Lung microvascular endothelial cell (primary cell): Measurements from ENCODE around the gene MAT2B. TPM values are rescaled to one million over a fixed set of nuclear protein-coding genes. Genes with fewer than 3 reads are reported as not detected.
"Not testable (repeated sequence)": the region's sequence is repeated elsewhere in the genome, so short reads cannot be mapped to it uniquely, and the experiment has no call there.

Experiments used
- DNase-seq, 2 donors: peaks; one replicate each; pipeline versions ENCODE4 v3.0.0 to v3.0.0-alpha.2; 2010; ENCODE audit warnings: low read depth in 2 of 2
- total RNA-seq: library from RNA; depleted of rRNA; stranded (reverse); fragments of >200 nt; gene quantifications from 2 replicates; pipeline ENCODE4 v1.2.1, GENCODE V29; 2014

The MAT2B gene
- total RNA-seq, 1 donor from 2014 or later: 81.0 TPM

DNA sequence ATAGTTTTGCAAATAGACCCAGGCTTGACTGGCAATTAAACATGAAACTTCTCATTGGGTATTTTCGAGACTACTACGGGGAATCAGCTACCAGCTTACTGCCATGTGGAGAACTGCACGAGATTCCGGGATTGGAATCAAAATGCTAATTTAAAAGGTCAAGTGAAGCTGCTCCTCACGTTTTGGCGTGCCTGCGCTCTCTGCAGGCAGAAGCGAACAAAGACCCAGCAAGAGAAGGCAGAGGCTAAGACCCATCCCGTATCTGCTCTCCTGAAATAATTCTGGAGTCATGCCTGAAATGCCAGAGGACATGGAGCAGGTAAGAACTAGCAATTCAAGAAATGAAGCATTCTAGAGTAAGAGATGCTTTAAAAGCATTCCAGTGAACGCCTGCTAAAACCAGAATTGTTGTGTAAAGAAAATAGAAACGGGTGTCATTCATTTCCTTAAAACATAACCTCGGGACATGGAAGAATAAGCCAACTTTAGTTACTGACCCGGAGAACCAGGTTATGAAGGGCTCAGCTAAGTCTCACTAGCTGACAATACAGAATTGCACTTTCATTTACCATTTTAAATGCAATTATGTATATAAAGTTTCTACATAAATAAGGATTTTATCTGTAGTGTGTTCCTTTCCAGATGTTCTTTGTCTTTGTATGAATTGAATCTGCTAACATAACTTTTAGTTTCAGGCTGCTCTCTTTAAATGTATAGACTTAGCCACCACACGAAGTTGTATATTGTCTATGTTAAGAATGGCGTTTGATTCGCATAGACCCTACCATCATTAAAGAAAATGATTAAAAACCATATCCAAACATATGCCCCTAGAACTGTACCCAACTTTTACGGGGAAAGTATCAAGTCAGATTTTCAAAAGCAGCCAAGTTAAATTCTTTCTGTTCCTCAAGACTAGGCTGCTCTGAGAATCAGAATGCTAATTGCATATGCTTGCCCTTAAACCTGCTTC is 2.0 kb upstream of the MAT2B start:
- peak; percentile 70 to 77 for DNase-seq

- peak; percentile 55 to 65 for DNase-seq
These were observed 1.1 kb upstream of the MAT2B start for GRCh38 chr5:163504079-163504931.

DNA sequence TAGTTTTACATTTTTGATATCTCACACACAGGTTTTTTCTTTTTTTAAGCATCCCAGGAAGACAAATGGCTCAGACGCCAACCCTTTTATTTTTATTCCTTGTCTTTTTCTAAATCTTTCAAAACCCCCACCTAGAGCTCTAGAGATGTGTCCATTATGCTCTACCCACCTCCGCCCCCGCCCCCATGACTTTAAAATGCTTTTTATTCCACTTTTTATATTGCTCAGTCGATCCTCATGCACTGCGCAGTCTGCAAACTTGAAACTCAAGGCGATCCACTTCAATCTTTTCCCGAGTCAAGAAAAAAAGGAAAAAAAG is 411 bp upstream of the MAT2B start:
- DNase-seq: no peak

DNA sequence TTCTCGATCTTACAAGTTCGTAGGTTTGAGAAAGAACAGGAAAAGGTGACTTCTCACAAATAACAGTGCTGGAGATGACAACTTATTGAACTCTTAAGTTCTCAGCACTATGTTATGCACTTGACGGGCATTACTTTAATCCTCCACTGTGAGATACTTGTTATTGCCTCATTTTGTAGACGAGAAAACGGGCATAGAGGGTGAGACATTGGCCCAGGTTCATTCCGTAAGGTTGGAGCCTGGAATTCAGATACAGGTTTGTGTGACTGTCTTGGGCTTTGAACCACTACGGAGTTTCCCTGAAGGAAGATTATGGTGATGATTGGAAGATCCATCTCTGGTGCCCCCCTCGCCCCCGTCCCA is 657 bp downstream of the MAT2B start:
- DNase-seq: no peak

GRCh38 chr5:163506726-163507125 is 1.3 kb downstream of the MAT2B start:
- DNase-seq: peak; percentile 32 to 61

DNA sequence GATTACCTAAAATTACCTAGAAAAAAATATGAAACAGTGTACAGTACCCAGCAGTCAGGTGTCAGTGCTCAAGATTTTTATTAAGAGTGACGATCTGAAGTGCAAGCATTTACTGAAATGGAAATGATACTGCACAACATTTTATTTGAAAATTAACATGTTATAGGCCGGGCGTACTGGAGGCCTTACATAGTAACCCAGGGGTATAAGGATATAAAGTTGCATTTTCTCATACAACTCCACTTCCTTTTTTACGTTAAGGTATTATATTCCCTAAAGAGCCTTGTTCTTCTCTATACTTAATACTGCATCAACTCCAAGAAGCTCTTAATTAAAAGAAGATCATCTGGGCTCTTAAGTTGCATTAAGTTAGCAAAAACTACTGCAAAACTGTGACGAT is 3.3 kb downstream of the MAT2B start:
- no peak for DNase-seq

GRCh38 chr5:163509291-163509951 is 4.0 kb downstream of the MAT2B start:
- peak; percentile 46 to 70 for DNase-seq

- DNase-seq: no peak
These were observed 7.1 kb downstream of the MAT2B start for GRCh38 chr5:163512526-163512925.

- DNase-seq: no peak
These were observed 19.7 kb downstream of the MAT2B start for GRCh38 chr5:163525096-163525495.

- DNase-seq: no peak
These were observed 24.3 kb downstream of the MAT2B start for GRCh38 chr5:163529698-163530097.

DNA sequence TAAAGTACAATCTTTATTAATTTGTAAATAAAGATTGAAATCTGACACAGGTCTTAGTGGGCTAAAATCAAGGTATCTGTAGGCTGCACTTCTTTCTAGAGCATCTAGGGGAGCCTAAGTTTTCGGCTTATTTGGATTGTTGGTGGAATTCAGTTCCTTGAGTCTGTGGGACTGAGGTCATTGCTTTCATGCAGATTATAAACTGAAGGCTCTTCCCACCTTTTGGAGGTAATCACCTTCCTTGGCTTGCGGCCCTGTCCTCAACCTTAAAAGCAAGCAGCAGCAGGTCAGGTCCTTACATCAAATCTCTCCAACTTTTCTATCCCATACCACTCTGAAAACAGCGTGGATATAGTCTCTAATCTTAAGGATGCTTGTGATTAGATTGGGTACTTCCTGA is 25.9 kb downstream of the MAT2B start:
- DNase-seq: no peak

DNA sequence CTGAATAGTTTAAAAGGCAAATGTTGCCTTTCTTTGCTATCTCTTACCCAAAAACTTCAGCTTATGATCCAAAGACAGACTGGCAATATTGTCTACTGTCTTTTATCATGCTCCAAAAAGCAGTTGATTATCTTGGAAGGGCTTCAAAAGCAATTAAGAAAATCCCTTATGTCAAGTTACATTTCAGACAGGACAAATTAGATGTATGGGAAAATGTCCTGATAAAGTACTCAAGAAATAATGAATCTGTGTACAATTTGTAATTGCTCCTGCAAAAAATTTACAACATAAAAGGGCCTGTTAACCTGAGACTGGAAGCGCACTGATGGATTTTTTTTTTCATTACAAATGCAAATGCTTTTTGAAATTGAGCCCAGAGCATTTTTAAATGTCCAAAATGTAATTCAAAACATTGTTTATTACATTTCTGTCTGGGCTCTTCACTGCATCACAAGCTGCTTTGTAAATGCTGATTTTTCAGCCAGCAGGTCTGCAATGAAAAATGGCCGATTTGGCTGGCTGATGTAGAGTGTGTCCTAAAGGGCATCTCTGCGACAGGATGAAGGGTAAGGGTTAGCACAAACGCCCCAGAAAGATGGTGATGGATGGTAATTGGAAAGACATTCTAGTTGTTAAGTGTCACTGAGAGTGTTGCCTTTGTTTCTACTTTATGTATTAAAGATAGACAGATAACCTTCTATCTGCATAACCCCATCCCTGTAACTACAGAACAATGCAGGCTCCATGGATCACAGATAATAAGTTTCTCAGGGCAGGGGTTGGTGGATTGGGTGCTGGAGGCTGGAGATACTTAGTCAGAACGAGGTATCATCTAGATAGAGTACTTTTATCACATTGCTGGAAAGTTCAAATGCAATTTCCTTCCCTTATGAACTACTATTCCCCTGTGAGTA is 27.0 kb downstream of the MAT2B start:
- DNase-seq: no peak

DNA sequence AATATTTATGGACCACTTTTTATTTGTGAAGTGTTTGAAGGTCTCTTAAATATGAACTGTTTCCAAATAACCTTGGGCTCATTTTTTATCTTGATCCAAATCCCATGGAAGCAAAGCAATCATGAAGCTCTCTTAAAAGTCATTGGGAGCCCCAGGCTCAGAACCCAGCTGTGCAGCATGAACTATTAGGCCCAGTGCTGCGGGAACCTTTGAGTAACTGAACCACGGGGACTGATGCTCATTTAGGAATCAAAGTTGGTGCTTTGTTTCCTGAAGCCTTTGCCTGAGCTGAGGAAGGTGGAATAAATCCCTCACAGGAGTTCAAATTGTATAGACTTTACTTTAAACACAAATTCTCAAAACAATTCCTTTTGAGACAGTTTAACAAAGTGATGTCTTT is 27.8 kb downstream of the MAT2B start:
- DNase-seq: no peak

DNA sequence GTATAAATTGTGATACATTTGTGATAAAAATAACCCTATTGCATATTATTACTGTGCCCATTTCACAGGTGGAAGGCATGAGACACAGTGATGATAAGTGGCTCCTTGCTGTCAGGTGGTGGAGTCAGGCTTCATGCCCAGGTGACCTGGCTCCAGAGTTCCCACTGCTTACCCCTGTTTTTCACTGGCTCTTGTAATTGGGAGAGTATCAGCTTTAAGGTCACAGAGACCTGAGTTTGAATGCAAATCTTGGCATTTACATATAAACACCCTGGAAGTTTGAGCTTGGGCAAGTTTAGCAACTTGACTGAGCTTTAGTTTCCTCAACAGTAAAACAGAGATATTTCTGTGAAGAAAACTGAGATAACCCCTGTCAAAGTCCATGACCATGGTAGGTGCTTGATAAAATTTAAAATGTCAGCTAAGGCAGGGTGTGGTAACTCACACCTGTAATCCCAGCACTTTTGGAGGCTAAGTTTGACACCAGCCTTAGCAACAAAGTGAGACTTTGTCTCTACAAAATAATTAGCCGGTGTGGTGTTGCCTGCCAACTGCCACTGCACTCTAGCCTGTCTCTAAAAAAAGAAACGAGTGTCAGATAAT is 29.2 kb downstream of the MAT2B start:
- DNase-seq: no peak

DNA sequence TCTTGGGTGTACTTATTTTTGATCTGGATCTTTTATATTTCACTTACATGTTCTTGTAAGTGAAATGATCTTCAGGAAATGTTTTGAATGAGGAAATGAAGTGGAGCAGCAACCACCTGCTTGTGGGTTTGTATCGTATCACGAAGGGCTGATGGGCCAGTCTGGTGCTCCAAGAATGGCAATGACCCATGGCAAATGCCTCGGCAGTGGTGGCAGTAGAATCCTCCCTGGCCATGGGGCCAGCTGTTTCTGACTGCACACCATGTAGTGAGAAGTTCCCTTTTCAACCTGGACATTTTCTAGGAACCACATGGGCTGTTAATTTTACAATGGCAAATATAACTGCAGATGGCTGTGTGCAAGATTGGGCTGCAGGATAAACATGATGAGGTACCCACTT is 29.9 kb downstream of the MAT2B start:
- no peak for DNase-seq

- not testable (repeated sequence) for DNase-seq
These were observed 31.0 kb downstream of the MAT2B start for GRCh38 chr5:163536442-163536841.

DNA sequence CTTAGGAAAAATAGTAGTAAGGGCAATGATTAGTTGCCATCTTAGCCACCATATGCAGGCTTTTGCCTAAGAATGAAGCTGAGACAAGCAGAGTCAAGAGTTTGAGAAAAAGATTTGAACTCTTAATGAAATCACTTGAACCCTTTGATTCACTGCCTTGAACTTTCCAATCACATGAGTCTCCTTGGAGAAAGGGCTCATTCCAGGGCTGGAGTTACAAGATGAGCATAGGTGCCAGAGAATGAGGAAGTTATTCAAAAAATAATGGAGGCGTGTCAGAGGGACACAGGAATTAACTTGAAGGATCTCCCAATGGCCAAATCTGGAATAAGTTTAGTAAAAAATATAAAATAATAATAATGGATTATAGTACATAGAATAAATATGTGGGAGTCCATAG is 35.3 kb downstream of the MAT2B start:
- DNase-seq: no peak

- DNase-seq: no peak
These were observed 37.4 kb downstream of the MAT2B start for GRCh38 chr5:163542771-163543170.

- no peak for DNase-seq
These were observed 38.6 kb downstream of the MAT2B start for GRCh38 chr5:163544041-163544440.

DNA sequence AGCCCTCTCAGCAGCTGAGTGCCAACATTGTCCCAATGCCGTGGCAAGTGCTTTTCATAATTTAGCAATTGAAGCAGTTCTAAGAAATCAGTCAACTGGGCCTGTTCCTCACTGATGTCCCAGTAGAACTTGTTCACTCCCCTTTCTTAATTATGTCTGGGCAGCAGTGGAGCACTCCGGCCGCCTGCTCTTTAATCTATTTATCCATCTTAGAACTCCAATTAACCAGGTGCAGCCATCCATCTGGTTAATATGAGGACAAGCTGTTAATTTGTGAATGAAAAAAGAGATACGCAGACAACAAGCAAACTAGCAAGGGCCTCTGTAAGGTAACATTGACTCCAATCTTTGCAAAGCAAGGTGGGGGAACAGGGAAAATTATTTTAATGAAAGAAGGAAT is 39.4 kb downstream of the MAT2B start:
- DNase-seq: no peak

DNA sequence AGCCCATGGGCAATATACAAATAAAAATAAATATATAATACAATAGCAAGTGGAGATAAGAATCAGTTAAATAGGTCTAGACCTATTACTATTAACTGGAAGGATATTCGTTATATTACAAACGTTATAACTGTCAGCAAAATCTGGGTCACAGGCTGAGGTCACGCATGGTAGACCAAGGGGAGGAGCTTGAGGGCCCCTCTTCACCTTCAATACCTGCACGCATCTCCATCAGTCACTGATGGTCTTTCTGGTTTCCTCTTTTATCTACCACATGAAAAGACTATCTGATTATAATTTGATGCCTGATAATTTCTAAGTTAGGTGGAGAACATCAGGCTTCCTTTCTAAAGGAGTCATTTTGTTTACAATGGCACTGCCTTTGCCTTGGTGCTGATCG is 43.2 kb downstream of the MAT2B start:
- DNase-seq: no peak
